HG02588 (cell line): ENCODE data around the gene SORCS1.

Source experiments
- ATAC-seq: cut with Tn5 transposase; IDR thresholded peaks from one replicate; pipeline ENCODE4 v1.9.1; 2021; ENCODE audit warnings: mild to moderate bottlenecking, moderate library complexity; ENCODE audit not compliant: unreplicated experiment

Gene SORCS1

GRCh38 chr10:106997721-106998120 lies 166.8 kb downstream of the SORCS1 start:
- ATAC-seq = no peak

GRCh38 chr10:106996510-106996909 lies 168.0 kb downstream of the SORCS1 start:
- no peak for ATAC-seq

GRCh38 chr10:106992055-106992454 lies 172.5 kb downstream of the SORCS1 start:
- no peak for ATAC-seq

GRCh38 chr10:106991091-106991490 lies 173.4 kb downstream of the SORCS1 start:
- ATAC-seq = no peak

- ATAC-seq = no peak
Measured at GRCh38 chr10:106987362-106987761, 177.1 kb downstream of the SORCS1 start.

- no peak for ATAC-seq
Measured at GRCh38 chr10:106982268-106982667, 182.2 kb downstream of the SORCS1 start.

GRCh38 chr10:106981452-106982075 lies 182.9 kb downstream of the SORCS1 start:
- no peak for ATAC-seq

GRCh38 chr10:106980495-106981451 lies 183.7 kb downstream of the SORCS1 start:
- peak; percentile 85 for ATAC-seq

GRCh38 chr10:106978756-106979155 lies 185.8 kb downstream of the SORCS1 start:
- no peak for ATAC-seq

- no peak for ATAC-seq
Measured at GRCh38 chr10:106973716-106974115, 190.8 kb downstream of the SORCS1 start.

GRCh38 chr10:106973288-106973687 lies 191.2 kb downstream of the SORCS1 start:
- no peak for ATAC-seq

- no peak for ATAC-seq
Measured at GRCh38 chr10:106972381-106972780, 192.1 kb downstream of the SORCS1 start.

GRCh38 chr10:106971411-106971831 lies 193.1 kb downstream of the SORCS1 start:
- ATAC-seq = no peak

- ATAC-seq = no peak
Measured at GRCh38 chr10:106967452-106967851, 197.1 kb downstream of the SORCS1 start.

GRCh38 chr10:106960812-106961211 lies 203.7 kb downstream of the SORCS1 start:
- no peak for ATAC-seq

- peak; percentile 55 for ATAC-seq
Measured at GRCh38 chr10:106959521-106959920, 205.0 kb downstream of the SORCS1 start.

- no peak for ATAC-seq
Measured at GRCh38 chr10:106958589-106959361, 205.7 kb downstream of the SORCS1 start.

GRCh38 chr10:106957823-106958588 lies 206.5 kb downstream of the SORCS1 start:
- peak; percentile 49 for ATAC-seq

GRCh38 chr10:106956216-106956915 lies 208.1 kb downstream of the SORCS1 start:
- no peak for ATAC-seq

- no peak for ATAC-seq
Measured at GRCh38 chr10:106955133-106955532, 209.4 kb downstream of the SORCS1 start.
